Measurements from ENCODE around the gene FOXJ1. TPM values are rescaled to one million over a fixed set of nuclear protein-coding genes. Genes with fewer than 3 reads are reported as not detected.
A peak's percentile ranks its signal among the peaks of the same experiment; 100 is the strongest.

The FOXJ1 gene
- total RNA-seq, 1 experiment from 2014 or later, result 0.26 TPM

DNA sequence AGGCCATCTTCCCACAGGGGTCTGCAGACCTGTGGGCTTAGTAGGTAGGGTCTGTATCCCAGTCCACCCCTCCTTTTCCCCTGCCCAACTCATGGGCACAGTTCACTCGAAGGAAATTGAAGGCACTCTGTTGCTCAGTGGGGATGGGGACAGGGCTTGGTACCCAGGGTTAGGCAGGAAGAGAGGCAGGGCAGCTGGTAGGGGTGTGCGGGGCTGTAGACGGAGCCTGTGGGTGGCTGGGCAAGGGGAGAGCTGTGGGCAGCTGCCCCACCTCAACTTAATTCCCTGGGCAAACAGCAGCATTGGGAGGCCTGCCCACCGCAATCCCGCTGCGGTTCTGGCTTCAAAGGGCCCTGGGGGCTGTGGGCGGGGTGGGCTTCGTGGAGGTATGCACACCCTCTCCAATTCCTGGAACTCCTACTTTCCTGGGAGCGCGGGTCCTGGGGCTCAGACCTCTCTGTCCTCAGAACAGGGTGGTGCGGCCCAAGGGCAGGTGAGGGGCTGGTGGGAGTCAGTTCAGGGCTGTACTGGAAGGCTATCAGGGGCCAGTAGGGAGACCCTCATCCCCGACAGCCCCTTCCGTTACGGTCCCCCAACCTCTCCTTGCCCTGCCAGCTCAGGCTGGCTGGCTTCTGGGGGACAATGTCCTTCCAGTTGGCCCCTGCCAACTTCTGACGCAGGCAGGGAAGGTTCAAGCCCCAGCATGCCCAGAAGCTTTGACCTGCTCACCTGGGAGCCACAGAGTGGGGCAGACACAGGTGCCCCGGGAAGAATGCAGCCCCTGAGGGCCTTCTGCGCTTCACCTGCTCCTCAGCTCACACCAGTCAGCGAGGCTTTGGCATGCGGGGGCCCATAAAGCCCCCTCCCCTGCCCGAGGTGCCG, 9.1 kb downstream of the FOXJ1 start:
- Histone ChIP-seq H4K20me1 (ENCODE audit: low read length) (no peaks in the 10 kb centered on the region), H3K36me3 (ENCODE audit: low read depth, low read length) (no peaks in the 10 kb centered on the region), H3K9me2 (replicated peaks; ENCODE audit: low read length) (no peaks in the 10 kb centered on the region), H3K4me3 (ENCODE audit: low read length) (no peak overlapping the region), H3K9me3 (ENCODE audit: low read length) (no peaks in the 10 kb centered on the region), H3F3A (ENCODE audit: low read length, unreplicated experiment) (no peaks in the 10 kb centered on the region), H3K79me2 (ENCODE audit: low read length) (no peaks in the 10 kb centered on the region), H3K4me1 (ENCODE audit: insufficient read depth, low read length) (peaks cover 12% of the 10 kb centered on the region), H3K27ac (ENCODE audit: low read length) (no peak overlapping the region), H2AFZ (ENCODE audit: low read length) (no peak overlapping the region), H3K9ac (ENCODE audit: low read length) (no peak overlapping the region), H3K27me3 (ENCODE audit: low read length) (no peaks in the 10 kb centered on the region), H3K4me2 (ENCODE audit: low read length) (no peak overlapping the region)
- DNase-seq (no peak), ATAC-seq (peak; percentile 4; the same call in 1 of the 2 replicates)
- ChIA-PET POLR2A (ENCODE audit: unreplicated experiment) (no interaction called here), CTCF (interaction anchor here (0.6 to 0.8 kb wide), 3 partner anchors 9 to 25 kb away, joined by 4 to 5 read pairs (median 4); partner anchors contain the start of gene FOXJ1)
- TF ChIP-seq EZH2 (IDR thresholded peaks at IDR 0.05; ENCODE audit: low read length, unreplicated experiment) (no peak), CTCF (conservative IDR thresholded peaks at IDR 0.05; ENCODE audit: low read depth, low read length) (no peak), EZH2phosphoT487 (IDR thresholded peaks at IDR 0.05; ENCODE audit: borderline replicate concordance, low read length) (no peak)
- intact Hi-C loops (cut with micrococcal nuclease), result no loop called here
- no TSS peak for BruUV-seq (replicated peaks)

GRCh38 chr17:76131051-76131691, 9.9 kb downstream of the FOXJ1 start:
- Histone ChIP-seq H3K4me3 (ENCODE audit: low read length) (no peak overlapping the region), H3K79me2 (ENCODE audit: low read length) (no peaks in the 10 kb centered on the region), H4K20me1 (ENCODE audit: low read length) (no peaks in the 10 kb centered on the region), H3K9me2 (replicated peaks; ENCODE audit: low read length) (no peaks in the 10 kb centered on the region), H3K4me1 (ENCODE audit: insufficient read depth, low read length) (peaks cover 12% of the 10 kb centered on the region), H3F3A (ENCODE audit: low read length, unreplicated experiment) (no peaks in the 10 kb centered on the region), H3K9me3 (ENCODE audit: low read length) (no peaks in the 10 kb centered on the region), H3K27me3 (ENCODE audit: low read length) (no peaks in the 10 kb centered on the region), H2AFZ (ENCODE audit: low read length) (no peak overlapping the region), H3K27ac (ENCODE audit: low read length) (no peak overlapping the region), H3K9ac (ENCODE audit: low read length) (no peak overlapping the region), H3K4me2 (ENCODE audit: low read length) (no peak overlapping the region), H3K36me3 (ENCODE audit: low read depth, low read length) (no peaks in the 10 kb centered on the region)
- BruUV-seq (replicated peaks), result no TSS peak
- CTCF ChIA-PET, result no interaction called here
- ATAC-seq (no peak), DNase-seq (no peak)
- TF ChIP-seq EZH2phosphoT487 (IDR thresholded peaks at IDR 0.05; ENCODE audit: borderline replicate concordance, low read length) (no peak), CTCF (conservative IDR thresholded peaks at IDR 0.05; ENCODE audit: low read depth, low read length) (no peak), EZH2 (IDR thresholded peaks at IDR 0.05; ENCODE audit: low read length, unreplicated experiment) (no peak)
- intact Hi-C loops (cut with micrococcal nuclease), result no loop called here
- POLR2A ChIA-PET (ENCODE audit: unreplicated experiment), result no interaction called here

- Histone ChIP-seq H3K4me2 (ENCODE audit: low read length) (no peak overlapping the region), H3K4me1 (ENCODE audit: insufficient read depth, low read length) (peaks cover 12% of the 10 kb centered on the region), H3K9me3 (ENCODE audit: low read length) (no peaks in the 10 kb centered on the region), H3K79me2 (ENCODE audit: low read length) (no peaks in the 10 kb centered on the region), H3K9ac (ENCODE audit: low read length) (no peak overlapping the region), H3K36me3 (ENCODE audit: low read depth, low read length) (no peaks in the 10 kb centered on the region), H3K27me3 (ENCODE audit: low read length) (no peaks in the 10 kb centered on the region), H3K9me2 (replicated peaks; ENCODE audit: low read length) (no peaks in the 10 kb centered on the region), H2AFZ (ENCODE audit: low read length) (no peak overlapping the region), H3F3A (ENCODE audit: low read length, unreplicated experiment) (no peaks in the 10 kb centered on the region), H3K4me3 (ENCODE audit: low read length) (no peak overlapping the region), H4K20me1 (ENCODE audit: low read length) (no peaks in the 10 kb centered on the region), H3K27ac (ENCODE audit: low read length) (no peak overlapping the region)
- POLR2A ChIA-PET (ENCODE audit: unreplicated experiment), result no interaction called here
- BruUV-seq (replicated peaks), result no TSS peak
- intact Hi-C loops (cut with micrococcal nuclease), result no loop called here
- ATAC-seq (no peak), DNase-seq (no peak)
- TF ChIP-seq EZH2 (IDR thresholded peaks at IDR 0.05; ENCODE audit: low read length, unreplicated experiment) (no peak), EZH2phosphoT487 (IDR thresholded peaks at IDR 0.05; ENCODE audit: borderline replicate concordance, low read length) (no peak), CTCF (conservative IDR thresholded peaks at IDR 0.05; ENCODE audit: low read depth, low read length) (no peak)
- CTCF ChIA-PET, result no interaction called here
Observed at GRCh38 chr17:76130473-76130872, 10.6 kb downstream of the FOXJ1 start.

Measured in PC-3 (cell line).